ENCODE measurements around the gene RNH1.

Gene RNH1

GRCh38 chr11:498297-499181, 8.5 kb downstream of the RNH1 start:
- DNase-seq (ENCODE audit: extremely low read depth, low read depth), result no peak
- no peak for TF ChIP-seq CTCF (IDR thresholded peaks at IDR 0.05; ENCODE audit: low read depth, low read length)

- TF ChIP-seq CTCF (IDR thresholded peaks at IDR 0.05; ENCODE audit: low read depth, low read length), result no peak
Observed at GRCh38 chr11:497565-498296, 9.3 kb downstream of the RNH1 start.

DNA sequence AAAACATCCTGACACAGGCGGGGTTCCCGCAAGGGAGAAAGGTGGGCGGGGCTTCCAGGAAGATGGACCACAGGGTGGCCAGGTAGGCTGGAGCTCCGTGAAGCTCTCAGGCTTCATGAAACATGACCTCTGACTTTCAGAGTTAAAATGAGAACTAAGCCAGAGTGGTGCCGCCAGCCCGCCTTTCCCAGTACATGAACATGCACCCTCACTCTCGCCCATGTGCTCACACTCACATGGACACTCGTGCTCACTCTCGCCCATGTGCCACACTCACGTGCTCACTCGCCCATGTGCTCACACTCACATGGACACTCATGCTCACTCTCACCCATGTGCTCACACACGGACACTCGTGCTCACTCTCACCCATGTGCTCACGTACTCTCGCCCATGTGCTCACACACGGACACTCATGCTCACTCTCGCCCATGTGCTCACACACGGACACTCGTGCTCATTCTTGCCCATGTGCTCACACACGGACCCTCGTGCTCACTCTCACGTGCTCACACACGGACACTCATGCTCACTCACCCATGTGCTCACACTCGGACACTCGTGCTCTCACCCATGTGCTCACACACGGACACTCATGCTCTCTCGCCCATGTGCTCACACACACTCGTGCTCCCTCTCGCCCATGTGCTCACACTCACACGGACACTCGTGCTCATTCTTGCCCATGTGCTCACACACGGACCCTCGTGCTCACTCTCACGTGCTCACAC, 10.0 kb downstream of the RNH1 start:
- DNase-seq (ENCODE audit: extremely low read depth, low read depth), result no peak
- TF ChIP-seq CTCF (IDR thresholded peaks at IDR 0.05; ENCODE audit: low read depth, low read length), result no peak

More at GRCh38 chr11:497565-498296, 9.3 kb downstream of the RNH1 start:
- DNase-seq (ENCODE audit: extremely low read depth, low read depth), result no peak

DNA sequence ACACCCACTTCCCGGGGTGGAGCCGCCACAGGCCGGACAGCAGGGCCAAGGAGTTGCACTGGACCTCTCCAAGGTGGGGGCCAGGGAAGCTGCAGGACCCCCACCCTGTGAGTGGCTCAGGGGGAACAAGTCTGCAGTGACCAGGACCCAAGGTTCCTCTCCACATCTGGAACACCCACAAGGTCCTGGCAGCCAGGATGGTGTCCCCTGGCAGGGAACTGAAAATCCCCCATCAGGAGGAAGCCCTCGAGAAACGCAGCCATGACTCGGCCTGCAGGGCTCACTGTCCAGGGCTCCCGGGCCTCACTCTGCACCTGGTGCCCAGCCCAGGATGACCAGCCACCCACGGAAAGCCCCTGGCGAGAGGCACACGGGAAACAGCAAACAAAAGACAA, 11.5 kb downstream of the RNH1 start:
- TF ChIP-seq CTCF (IDR thresholded peaks at IDR 0.05; ENCODE audit: low read depth, low read length), result no peak
- no peak for DNase-seq (ENCODE audit: extremely low read depth, low read depth)

- TF ChIP-seq CTCF (IDR thresholded peaks at IDR 0.05; ENCODE audit: low read depth, low read length), result no peak
- no peak for DNase-seq (ENCODE audit: extremely low read depth, low read depth)
Observed at GRCh38 chr11:494761-495536, 12.1 kb downstream of the RNH1 start.

DNA sequence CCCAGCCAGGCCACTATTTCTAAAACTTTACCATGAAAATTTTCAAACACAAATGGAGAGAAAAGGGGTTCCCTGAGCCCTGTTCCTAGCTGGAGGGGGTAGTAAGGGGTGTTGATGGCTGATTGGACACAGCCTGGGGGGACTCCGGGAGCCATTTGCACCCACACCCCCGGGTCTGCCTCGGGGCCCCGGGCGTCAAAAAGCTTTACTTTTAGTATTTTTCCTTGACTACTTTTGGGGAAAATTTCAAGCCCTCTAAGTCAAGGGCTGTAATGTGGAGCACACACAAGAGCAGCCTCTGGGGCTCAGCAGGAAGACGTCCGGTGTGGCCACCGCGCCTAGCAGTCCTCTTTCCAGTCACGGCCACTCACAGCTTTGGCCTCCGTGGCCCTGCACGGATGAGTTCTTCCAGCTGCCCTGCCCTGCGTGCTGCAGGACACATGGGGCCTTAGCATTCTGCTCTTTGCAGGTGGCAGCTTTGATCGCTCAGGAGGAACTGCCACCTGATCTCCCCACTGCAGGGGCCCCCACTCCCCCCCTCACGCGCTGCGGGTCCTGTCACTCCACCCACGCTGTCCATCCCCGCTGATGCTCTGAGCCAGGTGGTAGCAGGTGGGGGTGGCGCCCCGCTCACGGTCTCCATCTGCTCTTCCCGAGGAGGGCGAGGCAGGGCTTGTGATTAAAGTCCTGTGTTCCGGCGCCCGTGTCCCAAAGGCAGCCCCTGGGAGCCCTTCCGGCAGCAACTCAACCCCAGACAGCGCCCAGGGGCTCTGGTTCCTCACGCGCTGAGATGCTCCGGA, 14.4 kb downstream of the RNH1 start:
- DNase-seq (ENCODE audit: extremely low read depth, low read depth), result no peak
- no peak for TF ChIP-seq CTCF (IDR thresholded peaks at IDR 0.05; ENCODE audit: low read depth, low read length)
